HG02840 (cell line): Measurements from ENCODE around the gene NUDT4.
"Not testable (repeated sequence)": the region's sequence is repeated elsewhere in the genome, so short reads cannot be mapped to it uniquely, and the experiment has no call there.

Experiments
- ATAC-seq: cut with Tn5 transposase; IDR thresholded peaks from one replicate; pipeline ENCODE4 v1.9.1; 2021; ENCODE audit warnings: mild to moderate bottlenecking, moderate library complexity, moderate number of reproducible peaks; ENCODE audit not compliant: unreplicated experiment, low FRiP score

NUDT4 gene

DNA sequence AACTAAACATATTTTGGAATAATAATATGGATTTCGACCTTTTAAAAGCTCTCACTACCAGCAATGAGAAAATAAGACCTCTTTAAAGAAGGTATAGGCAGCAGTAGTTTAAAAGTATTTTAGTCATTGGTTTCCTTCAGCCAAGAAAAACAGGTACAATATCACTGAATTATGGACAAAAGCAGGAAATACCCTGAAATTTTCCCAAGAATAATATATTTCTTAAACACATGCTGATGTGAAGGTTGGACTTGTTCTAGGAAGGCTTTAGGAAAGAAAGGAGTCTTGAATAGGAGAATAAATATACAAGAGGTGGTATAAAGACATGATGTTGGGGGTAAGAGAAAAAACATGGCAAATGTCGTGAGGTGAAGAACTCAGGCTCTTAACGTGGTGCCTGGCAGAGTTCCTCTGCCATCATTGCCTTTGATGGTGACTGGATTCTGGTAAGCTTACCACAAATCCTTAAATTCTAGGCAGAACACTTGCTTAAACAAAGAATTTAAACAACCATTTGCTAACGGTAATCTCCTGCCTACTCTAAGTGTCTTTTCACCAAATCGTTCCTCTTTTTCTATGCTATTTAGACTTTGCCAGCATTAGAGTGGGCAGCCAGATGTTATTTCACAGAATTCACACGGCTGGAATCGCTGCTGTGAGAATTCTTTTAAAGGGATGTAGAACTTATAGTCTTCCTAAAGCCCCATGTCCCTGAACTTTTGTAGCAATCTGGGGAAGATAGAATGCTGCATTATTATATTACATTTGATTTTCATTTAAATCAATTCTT lies 11.9 kb upstream of the NUDT4 start:
- ATAC-seq = no peak

DNA sequence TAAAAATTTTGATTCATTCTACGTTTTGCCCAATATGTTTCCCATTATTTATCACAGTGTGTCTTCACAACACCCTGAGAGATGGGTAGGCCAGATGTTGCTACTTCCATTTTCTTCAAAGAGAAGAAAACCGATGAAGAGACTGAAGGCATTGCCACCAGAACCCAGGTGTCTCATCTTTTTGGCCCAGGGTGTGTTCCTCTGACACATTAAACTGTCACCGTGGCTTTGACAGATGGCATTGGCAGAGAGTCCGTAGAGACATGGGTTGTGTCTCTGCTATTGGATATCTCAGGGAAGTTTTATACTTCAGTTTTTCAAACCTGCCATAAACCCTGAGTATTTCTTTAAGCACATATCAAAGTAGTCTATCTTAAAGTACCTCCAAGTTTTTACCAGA lies 11.3 kb upstream of the NUDT4 start:
- no peak for ATAC-seq

DNA sequence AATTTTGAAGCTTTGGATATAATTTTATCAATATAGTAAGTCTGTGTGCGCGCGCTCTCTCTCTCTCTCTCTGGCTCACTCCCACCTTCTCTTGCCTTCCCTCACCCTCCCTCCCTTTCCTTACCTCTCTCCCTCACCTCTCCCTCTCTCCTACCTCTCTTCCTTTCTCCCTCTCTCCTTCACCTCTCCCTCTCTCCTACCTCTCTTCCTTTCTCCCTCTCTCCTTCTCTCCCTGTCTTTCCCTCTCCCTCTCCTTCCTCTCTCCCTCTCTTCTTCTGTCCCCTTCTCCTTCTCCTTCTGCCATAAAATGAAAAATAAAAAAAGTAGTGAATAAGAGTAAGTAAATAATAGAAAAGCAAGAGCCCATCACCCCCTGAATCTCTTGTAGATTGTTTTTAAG lies 9.0 kb upstream of the NUDT4 start:
- no peak for ATAC-seq

DNA sequence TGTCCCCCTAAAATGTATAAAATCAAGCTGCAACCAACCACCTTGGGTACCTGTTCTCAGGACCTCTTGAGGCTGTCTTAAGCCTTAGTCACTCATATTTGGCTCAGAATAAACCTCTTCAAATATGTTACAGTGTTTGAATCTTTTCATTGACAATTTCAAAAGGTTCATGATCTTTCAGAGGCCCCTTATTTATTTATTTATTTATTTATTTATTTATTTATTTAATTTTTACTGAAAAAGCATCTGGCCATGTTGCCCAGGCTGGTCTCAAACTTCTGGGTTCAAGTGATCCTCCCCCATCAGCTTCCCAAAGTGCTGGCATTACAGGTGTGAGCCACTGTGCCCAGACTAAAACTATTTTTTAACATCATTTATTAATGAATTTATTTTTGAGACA lies 8.2 kb upstream of the NUDT4 start:
- no peak for ATAC-seq

DNA sequence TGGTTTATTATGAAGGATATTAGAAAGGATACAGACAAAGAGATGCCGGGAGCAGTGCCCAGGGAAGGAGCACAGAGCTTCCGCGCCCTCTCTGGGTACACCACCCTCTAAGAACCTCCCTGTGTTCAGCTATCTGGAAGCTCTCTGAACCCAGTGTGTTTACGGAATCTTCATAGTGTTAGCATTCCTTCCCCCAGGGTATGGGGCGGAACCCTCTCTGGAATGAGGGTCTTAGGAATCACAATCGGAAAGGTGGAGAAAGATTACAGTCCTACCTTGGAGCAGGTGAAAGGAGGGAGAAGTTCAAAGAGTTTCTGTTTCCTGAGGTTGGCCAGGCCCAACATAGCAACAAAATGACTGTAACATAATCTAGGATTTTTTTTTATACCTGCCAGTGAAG lies 6.8 kb upstream of the NUDT4 start:
- ATAC-seq = no peak

DNA sequence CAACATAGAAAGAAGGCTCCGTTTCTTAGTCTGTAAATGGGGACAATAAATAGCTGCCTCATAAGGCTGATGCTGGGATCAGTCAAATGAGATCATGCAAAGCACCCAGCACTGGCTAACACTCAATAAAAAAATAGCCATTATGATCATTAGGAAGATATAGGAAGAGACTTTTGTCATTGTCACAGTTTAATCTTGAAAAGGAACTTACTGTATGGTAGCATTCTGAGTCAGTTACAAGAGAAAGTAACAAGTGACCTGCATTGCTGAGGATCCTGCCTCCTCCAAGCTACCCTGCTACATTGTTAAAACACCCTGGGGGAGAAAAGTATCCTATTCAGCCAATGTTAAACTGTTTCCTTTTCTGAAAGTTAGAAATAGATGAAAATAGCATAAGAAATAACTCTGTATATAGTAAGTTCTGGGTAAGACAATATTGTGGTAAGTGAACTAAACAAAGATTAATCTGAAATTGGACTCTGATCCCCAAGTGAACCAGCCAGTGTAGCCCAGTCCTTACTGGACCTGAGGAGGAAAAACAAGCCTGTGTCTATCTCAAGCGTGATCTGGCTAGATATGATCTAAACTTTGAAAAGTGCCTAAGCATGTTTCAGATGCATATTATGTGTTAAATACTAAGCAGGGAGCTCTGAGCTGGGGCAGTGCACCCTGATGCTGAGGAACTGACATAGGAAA lies 3.6 kb upstream of the NUDT4 start:
- ATAC-seq = no peak

DNA sequence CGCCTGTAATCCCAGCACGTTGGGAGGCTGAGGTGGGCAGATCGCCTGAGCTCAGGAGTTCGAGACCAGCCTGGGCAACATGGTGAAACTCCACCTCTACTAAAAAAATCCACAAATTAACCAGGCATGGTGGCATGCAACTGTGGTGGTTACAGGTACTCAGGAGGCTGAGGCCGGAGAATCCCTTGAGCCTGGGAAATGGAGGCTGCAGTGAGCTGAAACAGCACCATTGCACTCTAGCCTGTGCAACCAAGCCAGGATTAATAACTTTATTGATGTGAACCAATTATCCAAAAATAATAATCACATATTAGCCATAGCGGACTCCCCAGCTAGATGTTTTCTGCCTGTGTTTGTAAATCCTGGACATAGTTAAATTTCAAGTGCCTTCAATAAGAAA lies 1.8 kb upstream of the NUDT4 start:
- ATAC-seq = no peak

DNA sequence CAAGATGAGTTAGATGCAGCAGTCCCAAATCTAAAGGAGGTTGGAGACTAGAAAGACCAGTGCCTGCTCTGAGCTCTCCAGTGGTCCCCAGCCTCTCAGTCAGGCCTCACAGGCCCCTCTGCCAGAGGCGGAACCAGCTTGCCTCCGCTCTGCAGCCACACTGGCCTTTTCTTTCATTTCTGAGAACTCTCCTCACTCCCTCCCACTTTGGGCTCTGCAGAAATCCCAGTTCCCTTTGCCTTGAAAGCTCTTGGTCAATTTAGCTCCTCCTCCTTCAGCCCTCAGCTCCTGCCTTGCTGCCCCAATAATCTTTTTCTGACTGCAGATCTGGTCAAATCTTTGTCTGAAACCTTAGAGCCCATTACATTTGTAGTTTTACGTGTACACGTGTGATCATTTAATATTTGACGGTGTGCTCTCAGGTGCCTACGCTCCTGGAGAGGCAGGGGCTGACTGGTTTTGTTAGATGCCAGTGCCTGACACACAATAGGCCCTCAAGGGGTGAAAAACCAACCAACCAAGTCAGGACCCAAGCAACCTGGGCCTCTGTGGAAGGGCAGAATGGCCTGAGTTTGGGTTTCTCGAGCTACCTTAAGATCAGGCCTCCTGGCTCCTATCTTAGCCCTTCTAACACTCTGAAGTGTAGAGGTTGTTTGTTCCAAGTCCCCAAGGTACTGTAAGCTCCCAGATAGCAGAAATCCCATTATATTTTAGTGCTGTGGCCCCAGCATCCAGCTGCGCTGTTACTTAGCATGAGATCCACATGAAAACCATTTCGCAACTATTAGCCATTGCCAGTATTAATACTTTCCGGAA lies 1.1 kb upstream of the NUDT4 start:
- no peak for ATAC-seq

DNA sequence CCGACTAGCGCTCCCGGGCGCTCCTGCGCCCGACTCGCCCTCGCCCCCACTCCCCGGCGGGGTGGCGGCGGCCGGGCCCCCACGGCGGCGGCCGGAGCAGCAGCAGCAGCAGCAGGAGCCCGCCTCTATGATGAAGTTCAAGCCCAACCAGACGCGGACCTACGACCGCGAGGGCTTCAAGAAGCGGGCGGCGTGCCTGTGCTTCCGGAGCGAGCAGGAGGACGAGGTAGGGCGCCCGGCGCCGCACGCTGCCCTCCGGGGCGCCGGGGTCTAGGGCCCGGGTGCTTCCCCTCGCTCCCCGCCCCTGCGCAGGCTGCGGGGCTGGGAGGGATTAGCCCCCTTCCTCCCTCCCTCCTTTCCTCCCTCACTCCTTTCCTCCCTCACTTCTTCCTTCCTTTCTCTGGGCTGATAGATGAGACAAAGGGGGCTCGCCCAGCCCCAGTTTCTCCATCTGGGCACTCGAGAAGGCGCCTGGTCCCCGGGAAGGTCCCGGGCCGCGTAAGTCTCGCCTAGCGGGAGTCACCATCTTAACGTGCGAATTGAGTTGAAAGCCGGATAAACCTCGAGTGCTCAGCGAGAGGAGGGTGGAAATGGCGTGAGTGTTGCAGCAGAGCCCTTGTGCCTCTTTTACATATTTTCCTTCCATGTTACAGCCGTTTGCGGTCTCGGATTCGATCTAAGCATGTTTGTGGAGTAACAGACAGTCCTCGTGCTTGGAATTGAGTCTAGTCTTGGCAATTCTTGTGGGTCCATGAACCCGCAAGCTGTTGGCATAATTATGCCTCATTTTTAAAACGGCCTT lies 672 bp downstream of the NUDT4 start:
- peak; percentile 41 for ATAC-seq

DNA sequence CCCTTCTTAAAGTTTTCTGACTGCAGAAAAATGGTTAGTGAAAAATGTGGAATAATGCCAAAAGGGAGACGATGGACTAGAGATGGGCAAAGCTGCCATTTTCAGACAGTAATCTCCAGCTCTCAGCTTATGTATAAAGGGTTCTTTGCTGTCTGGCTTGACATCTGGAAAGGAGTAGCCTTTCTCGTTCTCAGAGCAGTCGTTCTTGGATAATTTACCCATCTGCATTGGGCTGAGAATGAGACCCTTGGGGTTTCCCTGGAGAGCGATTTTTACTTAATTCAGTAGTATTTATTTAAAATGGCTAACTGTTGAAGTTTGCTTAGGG lies 1.2 kb downstream of the NUDT4 start:
- ATAC-seq = no peak

DNA sequence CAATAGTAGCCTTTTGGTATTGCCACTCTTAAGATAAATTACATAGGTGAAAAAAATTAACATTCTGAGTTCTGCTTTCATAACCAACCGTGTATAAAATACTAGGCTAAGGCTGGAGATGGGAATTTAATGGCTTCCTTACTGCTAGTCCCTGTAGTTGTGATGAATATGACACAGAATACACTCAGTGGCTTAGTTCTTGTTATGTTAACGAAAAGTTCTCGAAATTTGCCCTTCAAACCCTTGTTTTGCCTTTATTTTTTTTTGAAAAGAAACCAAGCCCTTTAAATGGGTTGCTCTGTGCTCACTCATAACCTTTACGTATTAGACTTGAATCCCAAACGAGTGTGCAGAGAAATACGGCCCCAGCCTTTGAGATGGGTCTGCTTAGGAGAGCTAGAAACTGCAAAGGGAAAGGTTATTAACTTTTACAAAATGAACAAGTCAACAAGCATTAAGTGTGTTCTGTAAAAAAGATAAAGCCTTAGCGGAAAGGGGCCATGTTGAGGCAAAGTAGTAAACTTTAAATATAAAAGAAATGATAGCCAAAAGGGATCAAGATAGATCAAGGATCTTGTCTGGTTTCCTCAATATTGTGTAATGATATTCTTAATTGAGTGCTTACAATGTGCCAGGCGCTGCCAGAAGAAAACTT lies 1.7 kb downstream of the NUDT4 start:
- no peak for ATAC-seq

DNA sequence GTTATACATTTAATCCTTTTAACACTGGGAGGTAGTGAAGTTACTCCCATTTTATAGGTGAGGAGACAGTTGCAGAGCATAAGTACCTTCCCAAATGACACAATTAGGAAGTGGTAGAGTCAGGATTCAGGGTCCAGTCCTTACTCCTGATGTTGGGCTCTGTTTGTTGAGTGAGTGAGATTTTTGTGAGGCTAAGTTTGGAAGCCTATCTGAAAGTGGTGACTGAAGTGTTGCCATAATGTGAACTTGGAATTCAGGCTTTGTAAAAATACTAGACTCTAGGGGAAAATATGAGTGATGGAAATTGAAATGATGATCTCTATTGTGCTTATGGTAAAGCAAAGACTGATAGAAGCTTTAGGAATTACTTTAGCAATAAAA lies 2.2 kb downstream of the NUDT4 start:
- ATAC-seq = no peak

DNA sequence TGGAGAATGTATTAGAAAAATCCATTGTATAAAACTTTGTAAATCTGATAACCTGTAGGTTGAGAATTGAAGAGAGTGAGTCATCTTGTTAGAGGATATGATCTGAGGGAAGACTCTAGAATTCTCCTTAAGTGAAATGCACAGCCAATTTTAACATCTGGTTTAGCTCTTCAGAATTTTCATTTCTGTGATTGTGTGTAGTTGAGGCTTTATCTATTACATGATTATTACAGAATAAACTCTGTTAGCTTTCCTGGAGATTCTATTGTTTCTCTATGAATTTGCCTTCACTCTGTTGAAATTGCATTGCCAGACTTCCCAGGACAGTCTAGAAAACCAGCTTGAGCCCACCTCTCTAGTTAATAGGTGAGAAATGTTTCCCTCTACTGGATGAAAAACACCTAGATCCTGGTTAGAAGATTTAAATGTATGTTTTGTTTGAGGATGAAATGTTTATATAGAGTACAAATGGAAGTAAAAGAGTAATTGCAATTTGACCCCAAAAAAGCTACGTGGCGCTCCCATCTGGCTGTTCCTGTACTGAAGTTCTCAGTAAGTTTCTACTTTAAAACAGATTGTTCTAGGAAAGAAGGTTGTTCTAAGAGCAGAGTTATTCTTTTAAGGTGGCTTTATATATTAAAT lies 2.9 kb downstream of the NUDT4 start:
- ATAC-seq = no peak

DNA sequence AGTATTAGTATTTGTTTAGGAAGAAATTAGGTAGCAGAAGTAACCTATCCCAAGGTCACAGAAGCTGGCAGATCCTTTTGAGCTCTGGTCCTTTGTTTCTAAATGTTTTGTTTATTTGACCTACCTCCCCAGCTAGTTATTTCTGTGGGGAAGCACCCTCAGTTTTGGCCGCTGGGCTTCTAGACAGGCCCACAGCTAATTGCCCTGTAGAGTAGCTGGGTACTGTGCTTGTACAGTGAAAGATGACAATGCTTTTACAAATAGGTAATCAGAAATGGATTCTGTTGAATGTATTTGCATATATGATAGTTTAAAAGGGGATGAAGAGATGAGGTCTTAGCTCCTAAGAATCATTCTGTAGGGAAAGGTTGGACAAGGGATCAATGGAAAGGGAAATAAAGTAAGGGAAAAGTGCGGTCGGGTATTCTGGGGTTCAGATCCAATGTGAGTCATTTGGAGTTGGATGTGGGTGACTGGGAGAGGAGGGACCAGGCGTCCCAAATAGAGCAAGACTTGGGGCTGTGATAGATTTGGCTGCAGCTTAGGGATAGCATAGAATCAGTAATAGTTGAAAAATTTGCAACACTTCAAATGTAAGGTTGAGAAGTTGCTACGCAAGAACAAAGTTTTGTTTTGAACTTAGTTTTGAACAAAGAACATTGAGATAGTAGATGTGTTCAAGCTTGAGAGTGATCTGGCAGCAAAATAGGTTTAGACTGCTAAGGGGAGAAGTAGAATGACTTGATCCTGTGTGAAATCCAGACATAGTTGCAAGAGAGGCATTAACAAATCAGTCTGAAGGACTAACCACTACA lies 3.6 kb downstream of the NUDT4 start:
- no peak for ATAC-seq

DNA sequence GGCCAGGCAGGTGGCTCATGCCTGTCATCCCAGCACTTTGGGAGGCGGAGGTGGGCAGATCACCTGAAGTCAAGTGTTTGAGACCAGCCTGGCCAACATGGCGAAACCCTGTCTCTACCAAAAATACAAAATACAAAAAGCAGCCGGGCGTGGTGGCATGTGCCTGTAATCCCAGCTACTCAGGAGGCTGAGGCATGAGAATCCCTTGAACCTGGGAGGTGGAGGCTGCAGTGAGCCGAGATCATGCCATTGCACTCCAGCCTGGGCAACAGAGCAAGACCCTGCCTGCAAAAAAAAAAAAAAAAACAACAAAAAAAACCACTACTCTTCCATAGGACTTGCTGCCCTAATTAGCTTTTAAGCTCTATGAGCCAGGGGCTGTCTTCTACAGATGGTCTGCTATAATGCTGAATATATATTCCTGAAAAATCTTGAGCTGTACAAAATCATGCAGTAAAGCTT lies 4.3 kb downstream of the NUDT4 start:
- ATAC-seq = not testable (repeated sequence)

DNA sequence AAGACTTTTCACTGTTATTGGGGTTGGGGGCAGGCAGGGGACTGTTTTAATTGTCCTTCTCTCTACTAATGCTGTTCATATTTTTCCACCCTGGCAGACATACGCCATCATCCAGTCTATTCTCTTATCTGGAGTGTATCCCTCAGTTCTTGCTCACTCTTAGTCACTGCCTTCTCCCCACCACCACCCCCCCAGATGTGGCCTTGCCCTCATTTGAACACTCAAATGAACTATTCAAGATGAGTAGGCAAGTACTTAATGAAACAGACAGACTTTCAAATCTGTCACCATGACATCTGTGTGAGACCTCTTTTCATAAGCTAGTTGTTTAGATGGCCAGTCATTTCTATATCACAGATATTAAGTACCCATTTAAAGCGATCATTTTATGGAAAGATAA lies 10.1 kb downstream of the NUDT4 start:
- no peak for ATAC-seq

DNA sequence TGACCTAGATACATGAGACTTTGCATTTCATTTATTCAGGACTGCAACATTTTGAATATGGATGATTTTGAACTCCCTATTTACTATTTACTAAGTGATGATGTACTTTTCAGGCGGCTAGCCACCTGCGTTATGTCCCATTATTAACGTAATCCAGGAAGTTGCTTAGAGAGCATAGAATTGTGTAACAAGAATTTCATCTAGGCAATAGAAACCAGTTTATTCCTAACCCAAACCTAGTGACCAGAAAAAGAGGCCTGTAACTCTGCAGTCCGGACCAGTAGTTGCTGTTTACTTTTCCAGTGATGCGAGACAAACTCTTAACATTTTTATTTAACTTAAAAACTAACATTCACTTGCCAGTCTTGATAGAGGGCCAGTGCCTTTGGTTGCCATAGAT lies 12.3 kb downstream of the NUDT4 start:
- no peak for ATAC-seq

DNA sequence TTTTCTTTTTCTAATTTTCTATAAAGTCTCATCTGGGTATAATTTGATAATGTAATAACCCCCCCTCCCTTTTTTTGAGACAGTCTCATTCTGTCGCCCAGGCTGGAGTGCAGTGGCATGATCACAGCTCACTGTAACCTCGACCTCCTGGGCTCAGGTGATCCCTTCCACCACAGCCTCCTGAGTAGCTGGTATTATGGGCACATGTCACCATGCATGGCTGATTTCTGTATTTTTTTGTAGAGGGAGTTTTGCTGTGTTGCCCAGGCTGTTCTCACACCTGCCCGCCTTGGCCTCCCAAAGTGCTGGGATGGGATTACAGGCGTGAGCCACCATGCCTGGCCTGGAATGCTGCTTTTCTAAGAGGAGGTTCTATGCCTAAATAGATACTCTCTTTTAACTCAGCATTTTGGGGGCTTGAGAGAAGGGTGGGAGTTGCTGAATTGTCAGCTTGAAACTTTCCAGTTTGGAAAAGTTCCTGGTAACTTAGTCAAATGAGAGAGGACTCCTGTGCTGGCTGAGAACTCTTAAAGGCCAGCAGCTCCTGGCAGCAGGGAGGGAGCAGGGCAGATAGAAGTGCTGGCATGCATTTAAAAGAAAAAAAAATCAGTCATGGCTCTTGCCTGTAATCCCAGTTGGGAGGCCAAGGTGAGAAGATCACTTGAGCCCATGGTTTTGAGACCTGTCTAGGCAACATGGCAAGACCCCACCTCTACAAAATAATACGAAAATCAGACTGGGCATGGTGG lies 13.0 kb downstream of the NUDT4 start:
- no peak for ATAC-seq
